ENCODE results near the gene AOPEP. TPM values are rescaled to one million over a fixed set of nuclear protein-coding genes. Genes with fewer than 3 reads are reported as not detected.

AOPEP gene
- total and polyA plus RNA-seq, 7 donors, result 28.0 to 490 (median 184) TPM

DNA sequence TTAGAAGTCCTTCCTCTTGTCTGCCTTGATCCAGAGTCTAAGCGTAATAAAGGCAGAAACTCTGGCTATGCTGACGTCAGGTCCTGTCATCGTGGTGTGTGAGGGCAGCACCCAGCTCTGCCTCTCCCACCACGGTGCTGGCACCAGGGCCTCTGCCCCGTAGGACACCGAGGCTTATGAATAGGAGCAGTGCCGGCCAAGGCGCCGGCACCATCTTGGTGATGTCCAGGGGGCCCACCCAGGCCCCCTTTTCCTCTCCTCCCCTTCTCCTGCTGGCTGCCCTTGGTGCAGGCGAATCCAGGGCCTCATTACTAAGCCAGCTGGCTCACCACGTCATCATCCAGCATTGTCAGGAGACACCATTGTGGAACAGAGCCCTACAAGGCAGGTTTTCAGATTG is 338.7 kb downstream of the AOPEP start:
- peak overlapping the region; percentile 77 to 99 (median 85) for H3K27ac ChIP-seq
- no peaks in the 10 kb centered on the region for H3K27me3 ChIP-seq
- intact Hi-C loops (cut with DNase I), result loop anchor here (5.0 kb wide), 1 partner anchor 58 kb away; no protein-coding TSS in a partner anchor
- H3K36me3 ChIP-seq, result peaks cover 0 to 51% (median 13%) of the 10 kb centered on the region in 4 donors
- H3K4me1 ChIP-seq, result peaks cover 0 to 100% (median 99%) of the 10 kb centered on the region in 4 donors
- no peaks in the 10 kb centered on the region for H3K9me3 ChIP-seq
- TF ChIP-seq EP300 (IDR thresholded peaks at IDR 0.05) (peak in 2 of 4 donors; percentile 7 to 69), POLR2AphosphoS5 (IDR thresholded peaks at IDR 0.05) (peak; percentile 9 to 44 (median 18))
- TF ChIP-seq, protein P1, sequence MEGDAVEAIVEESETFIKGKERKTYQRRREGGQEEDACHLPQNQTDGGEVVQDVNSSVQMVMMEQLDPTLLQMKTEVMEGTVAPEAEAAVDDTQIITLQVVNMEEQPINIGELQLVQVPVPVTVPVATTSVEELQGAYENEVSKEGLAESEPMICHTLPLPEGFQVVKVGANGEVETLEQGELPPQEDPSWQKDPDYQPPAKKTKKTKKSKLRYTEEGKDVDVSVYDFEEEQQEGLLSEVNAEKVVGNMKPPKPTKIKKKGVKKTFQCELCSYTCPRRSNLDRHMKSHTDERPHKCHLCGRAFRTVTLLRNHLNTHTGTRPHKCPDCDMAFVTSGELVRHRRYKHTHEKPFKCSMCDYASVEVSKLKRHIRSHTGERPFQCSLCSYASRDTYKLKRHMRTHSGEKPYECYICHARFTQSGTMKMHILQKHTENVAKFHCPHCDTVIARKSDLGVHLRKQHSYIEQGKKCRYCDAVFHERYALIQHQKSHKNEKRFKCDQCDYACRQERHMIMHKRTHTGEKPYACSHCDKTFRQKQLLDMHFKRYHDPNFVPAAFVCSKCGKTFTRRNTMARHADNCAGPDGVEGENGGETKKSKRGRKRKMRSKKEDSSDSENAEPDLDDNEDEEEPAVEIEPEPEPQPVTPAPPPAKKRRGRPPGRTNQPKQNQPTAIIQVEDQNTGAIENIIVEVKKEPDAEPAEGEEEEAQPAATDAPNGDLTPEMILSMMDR (IDR thresholded peaks at IDR 0.05), result no peak
- DNase-seq, result peak; percentile 80
- H3K4me3 ChIP-seq, result no peak overlapping the region
- 88 to 90% methylated on average over 11 of the region's 11 CpGs for WGBS, 2 donors

DNA sequence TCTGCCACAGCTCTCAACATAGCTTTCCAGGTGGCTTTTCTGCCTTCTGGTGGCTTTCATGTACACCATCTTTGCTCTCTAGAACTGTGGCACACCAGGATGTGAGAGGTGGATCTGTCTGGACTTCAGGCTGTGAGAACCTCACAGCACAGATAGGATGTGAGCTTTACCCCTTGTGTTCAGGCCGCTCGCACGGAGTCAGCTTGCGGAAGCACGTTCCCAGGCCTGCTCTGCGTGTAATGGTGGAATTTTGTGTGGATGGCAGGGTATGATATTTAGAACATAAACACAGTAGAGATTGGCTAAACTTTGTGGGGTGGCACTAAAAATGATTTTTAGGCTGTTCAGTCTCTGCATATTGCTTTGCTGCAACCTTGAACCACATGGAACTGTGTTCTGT is 340.6 kb downstream of the AOPEP start:
- H3K27ac ChIP-seq, result peak overlapping the region; percentile 77 to 99 (median 85)
- H3K36me3 ChIP-seq, result peaks cover 0 to 44% (median 13%) of the 10 kb centered on the region in 4 donors
- H3K9me3 ChIP-seq, result no peaks in the 10 kb centered on the region
- no peak for DNase-seq
- TF ChIP-seq POLR2A (IDR thresholded peaks at IDR 0.05) (no peak), EP300 (IDR thresholded peaks at IDR 0.05) (no peak), POLR2AphosphoS5 (IDR thresholded peaks at IDR 0.05) (no peak)
- TF ChIP-seq, protein P1 (IDR thresholded peaks at IDR 0.05), result no peak
- H3K27me3 ChIP-seq, result no peaks in the 10 kb centered on the region
- no peak overlapping the region for H3K4me3 ChIP-seq
- WGBS, 2 donors, result 89 to 91% methylated on average over 6 of the region's 6 CpGs
- H3K4me1 ChIP-seq, result peaks cover 0 to 100% (median 98%) of the 10 kb centered on the region in 4 donors
- intact Hi-C loops (cut with DNase I), result loop anchor here (5.0 kb wide), 1 partner anchor 60 kb away; no protein-coding TSS in a partner anchor

DNA sequence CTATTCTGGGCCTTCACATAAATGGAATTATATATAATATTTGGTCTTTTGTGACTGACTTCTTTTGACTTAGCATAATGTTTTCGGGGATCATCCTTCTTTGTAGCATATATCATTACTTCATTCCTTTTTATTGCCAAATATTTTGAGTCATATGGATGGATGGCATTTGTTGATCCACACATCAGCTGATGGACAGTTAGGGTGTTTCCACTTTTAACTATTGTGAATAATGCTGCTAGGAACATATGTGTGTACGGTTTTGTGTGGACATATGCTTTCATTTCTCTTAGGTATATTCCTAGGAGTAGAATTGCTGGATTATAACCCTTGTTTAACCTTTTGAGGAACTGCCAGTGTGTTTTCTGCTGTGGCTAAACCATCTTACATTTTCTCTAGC is 341.4 kb downstream of the AOPEP start:
- intact Hi-C loops (cut with DNase I), result loop anchor here (5.0 kb wide), 1 partner anchor 61 kb away; no protein-coding TSS in a partner anchor
- 45% methylated on average over 2 of the region's 2 CpGs for WGBS, 2 donors
- Histone ChIP-seq H3K4me1 (peaks cover 0 to 100% (median 98%) of the 10 kb centered on the region in 4 donors), H3K36me3 (peaks cover 0 to 35% (median 9%) of the 10 kb centered on the region in 4 donors), H3K9me3 (no peaks in the 10 kb centered on the region), H3K27me3 (no peaks in the 10 kb centered on the region), H3K27ac (peak overlapping the region; percentile 77 to 99 (median 85)), H3K4me3 (no peak overlapping the region)
- DNase-seq, result no peak
- no peak for TF ChIP-seq EP300 (IDR thresholded peaks at IDR 0.05)
- TF ChIP-seq, protein P1 (IDR thresholded peaks at IDR 0.05), result no peak
- no peak for TF ChIP-seq POLR2A (IDR thresholded peaks at IDR 0.05)
- no peak for TF ChIP-seq POLR2AphosphoS5 (IDR thresholded peaks at IDR 0.05)

DNA sequence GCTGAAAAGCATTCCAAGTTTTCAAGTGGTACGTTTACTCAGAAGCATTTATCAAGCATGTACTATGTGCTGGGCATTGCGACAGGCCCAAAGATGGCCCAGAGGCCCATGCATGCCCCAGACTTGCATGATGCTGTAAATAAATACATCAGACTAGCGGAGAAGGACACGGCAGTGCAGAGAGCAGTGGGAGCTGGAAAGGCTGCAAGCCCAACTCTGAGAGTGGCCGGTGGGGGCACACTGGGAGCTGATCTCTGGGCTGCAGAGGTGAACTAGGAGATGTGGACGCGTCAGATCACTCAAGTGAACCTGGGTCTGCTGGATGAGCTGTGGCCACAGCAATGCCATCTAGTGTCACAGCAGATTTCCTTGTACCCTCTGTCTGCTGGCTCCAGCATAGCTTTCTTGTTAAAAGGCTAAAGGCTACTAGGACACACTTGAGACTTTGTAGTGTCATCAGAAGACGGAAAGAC is 344.1 kb downstream of the AOPEP start:
- TF ChIP-seq, protein P1 (IDR thresholded peaks at IDR 0.05), result no peak
- TF ChIP-seq POLR2A (IDR thresholded peaks at IDR 0.05) (no peak), POLR2AphosphoS5 (IDR thresholded peaks at IDR 0.05) (peak in 3 of 4 donors; percentile 10 to 39 (median 30)), EP300 (IDR thresholded peaks at IDR 0.05) (peak in 1 of 4 donors; percentile 27)
- peak overlapping the region; percentile 20 to 99 (median 72) for H3K27ac ChIP-seq
- peaks cover 0 to 31% (median 2%) of the 10 kb centered on the region in 4 donors for H3K36me3 ChIP-seq
- 67 to 76% methylated on average over 8 of the region's 8 CpGs for WGBS, 2 donors
- no peaks in the 10 kb centered on the region for H3K9me3 ChIP-seq
- H3K27me3 ChIP-seq, result no peaks in the 10 kb centered on the region
- H3K4me1 ChIP-seq, result peaks cover 0 to 100% (median 97%) of the 10 kb centered on the region in 4 donors
- H3K4me3 ChIP-seq, result no peak overlapping the region
- intact Hi-C loops (cut with DNase I), result no loop called here
- peak; percentile 76 for DNase-seq

All from sigmoid colon (tissue), 7 donors.